Left lung (tissue), 14 donors: ENCODE data around the gene CYP4F22. TPM values are rescaled to one million over a fixed set of nuclear protein-coding genes. Genes with fewer than 3 reads are reported as not detected.

ENCODE experiments used
- ATAC-seq: fragments of 200-7000 bp; cut with Tn5 transposase; one replicate; pipeline ENCODE4 v1.9.1; 2020; ENCODE audit warnings: moderate library complexity
- DNase-seq, 4 donors: peaks; one replicate each; pipeline ENCODE4 v3.0.0-alpha.2; 2013 to 2020
- H3K27ac ChIP-seq, 2 donors: fragments of 200-600 bp; sonication (generic) in 1 of 2; one replicate each; pipeline versions ENCODE4 v1.5.0 to v1.8.0; 2020 to 2021
- H3K27me3 ChIP-seq, 2 donors: fragments of 200-600 bp; sonication (generic) in 1 of 2; one replicate each; pipeline versions ENCODE4 v1.5.0 to v1.8.0; 2020 to 2021
- H3K36me3 ChIP-seq, 2 donors: fragments of 200-600 bp; sonication (generic) in 1 of 2; one replicate each; pipeline versions ENCODE4 v1.5.0 to v1.8.0; 2020 to 2021
- H3K4me1 ChIP-seq, 2 donors: fragments of 200-600 bp; one replicate each; pipeline ENCODE4 v1.8.0; 2021
- H3K4me3 ChIP-seq, 2 donors: fragments of 200-600 bp; sonication (generic) in 1 of 2; one replicate each; pipeline versions ENCODE4 v1.5.0 to v1.8.0; 2020 to 2021; ENCODE audit warnings: mild to moderate bottlenecking in 1 of 2
- H3K9me3 ChIP-seq, 2 donors: fragments of 200-600 bp; sonication (generic) in 1 of 2; one replicate each; pipeline versions ENCODE4 v1.5.0 to v1.8.0; 2020 to 2021
- CTCF ChIP-seq, 2 donors: fragments of 200-600 bp; sonication (generic) in 1 of 2; IDR thresholded peaks; one replicate each; pipeline versions ENCODE4 v1.5.0 to v1.8.0; 2021; ENCODE audit warnings: antibody characterized with exemption in 2 of 2
- intact Hi-C, 2 donors: fragments of 100-400 bp; cut with DNase I; formaldehyde crosslinking; loops; one replicate each; pipeline versions ENCODE4 v1.11.2 to v1.14.2; 2022
- long read RNA-seq, 12 donors: library from polyadenylated mRNA in 2 of 12; unstranded in 2 of 12; transcript quantifications; one replicate each; pipeline ENCODE4 v2.0.0 and lab custom pipeline, GENCODE V29; 2019 to 2026
- polyA plus RNA-seq, 6 donors: library from polyadenylated mRNA; unstranded; fragments of 120-200 nt; gene quantifications; one replicate each; pipeline ENCODE4 v1.2.1, GENCODE V29; 2013; ENCODE audit not compliant: insufficient read length in 6 of 6
- total RNA-seq, 2 donors: library from RNA; stranded (reverse); fragmentation: NEBNext Ultra II Directional; extraction: Animal tissue kit (Norgen Biotek cat#: 25700); gene quantifications; one replicate each; pipeline ENCODE4 v1.2.1, GENCODE V29; 2021
- donor health status: DM: no; HTN: yes; CAD: no.
- donor health status: DM: no; HTN: no; CAD: no.

The CYP4F22 gene
- total RNA-seq (under 1 TPM in 1 of 2 donors, not detected in 1; 0.15 TPM), polyA plus RNA-seq (under 1 TPM in 1 of 6 donors, not detected in 5; 0.07 TPM)
- long read RNA-seq, donor 1: 0 reads
- long read RNA-seq, donor 2: 0 reads
- long read RNA-seq, donor 3, partial matches to known transcripts: 6 of 6 reads
- long read RNA-seq, donor 3, other reads (novel, unspliced or antisense): 0 of 6 reads
- long read RNA-seq, donor 4: 0 reads
- long read RNA-seq, donor 5: 0 reads
- long read RNA-seq, donor 6: 0 reads
- long read RNA-seq, donor 7: 0 reads
- long read RNA-seq, donor 8: 0 reads
- long read RNA-seq, donor 9: 0 reads
- long read RNA-seq, donor 10: 0 reads
- long read RNA-seq, donor 11: 0 reads
- long read RNA-seq, donor 12: 0 reads

GRCh38 chr19:15508035-15508710 lies at the start of gene CYP4F22:
Gene CYP4F22, plus strand, starts transcription at chr19:15508525. Its CDS starts 16,812 bp downstream, at chr19:15525337.
- DNase-seq (peak in 1 of 4 donors; percentile 76), ATAC-seq (no peak)
- Histone ChIP-seq H3K9me3 (no peaks in the 10 kb centered on the region), H3K36me3 (no peaks in the 10 kb centered on the region), H3K27ac (no peak within 1 kb of the TSS), H3K27me3 (peaks cover 17 to 85% of the 10 kb centered on the region in 2 donors), H3K4me1 (peaks cover 0 to 4% of the 10 kb centered on the region in 2 donors), H3K4me3 (peak within 1 kb of the TSS in 1 of 2 donors; percentile 10)
- TF ChIP-seq CTCF (IDR thresholded peaks at IDR 0.05): no peak
- intact Hi-C loops: no loop called here

DNA sequence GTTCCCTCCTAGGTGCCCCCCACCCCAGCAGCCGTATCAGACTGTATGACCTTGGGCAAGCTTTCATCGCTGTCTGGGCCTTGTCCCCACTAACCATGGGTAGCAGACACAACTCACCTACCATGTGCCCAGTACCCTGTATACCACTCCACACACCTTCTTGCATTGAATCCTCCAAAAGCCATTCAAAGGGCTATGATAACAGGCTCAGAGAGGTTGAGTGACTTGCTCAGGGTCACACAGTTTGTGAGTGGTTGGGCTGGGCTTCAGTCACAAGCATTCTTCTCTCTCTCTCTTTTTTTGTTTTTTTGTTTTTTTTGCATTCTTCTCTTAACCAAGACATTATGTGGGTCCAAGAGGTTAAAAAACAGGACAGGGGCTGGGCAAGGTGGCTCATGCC lies 46.6 kb upstream of the CYP4F22 start:
- DNase-seq: no peak
- H3K36me3 ChIP-seq: peaks cover 0 to 38% of the 10 kb centered on the region in 2 donors
- peaks cover 11 to 34% of the 10 kb centered on the region in 2 donors for H3K27me3 ChIP-seq
- H3K4me3 ChIP-seq: no peak overlapping the region
- H3K27ac ChIP-seq: no peak overlapping the region
- no peak for TF ChIP-seq CTCF (IDR thresholded peaks at IDR 0.05)
- peaks cover 2 to 38% of the 10 kb centered on the region in 2 donors for H3K4me1 ChIP-seq
- intact Hi-C loops: no loop called here
- no peak for ATAC-seq
- no peaks in the 10 kb centered on the region for H3K9me3 ChIP-seq

GRCh38 chr19:15463861-15464371 lies 44.4 kb upstream of the CYP4F22 start:
- intact Hi-C loops: no loop called here
- H3K27me3 ChIP-seq: peaks cover under 1 to 17% of the 10 kb centered on the region in 2 donors
- peak overlapping the region; percentile 24 to 58 for H3K4me3 ChIP-seq
- DNase-seq (peak in 2 of 4 donors; percentile 52 to 91), ATAC-seq (peak; percentile 68)
- peaks cover 3 to 56% of the 10 kb centered on the region in 2 donors for H3K4me1 ChIP-seq
- peak overlapping the region; percentile 56 to 91 for H3K27ac ChIP-seq
- no peaks in the 10 kb centered on the region for H3K9me3 ChIP-seq
- peaks cover 0 to 19% of the 10 kb centered on the region in 2 donors for H3K36me3 ChIP-seq
- no peak for TF ChIP-seq CTCF (IDR thresholded peaks at IDR 0.05)

DNA sequence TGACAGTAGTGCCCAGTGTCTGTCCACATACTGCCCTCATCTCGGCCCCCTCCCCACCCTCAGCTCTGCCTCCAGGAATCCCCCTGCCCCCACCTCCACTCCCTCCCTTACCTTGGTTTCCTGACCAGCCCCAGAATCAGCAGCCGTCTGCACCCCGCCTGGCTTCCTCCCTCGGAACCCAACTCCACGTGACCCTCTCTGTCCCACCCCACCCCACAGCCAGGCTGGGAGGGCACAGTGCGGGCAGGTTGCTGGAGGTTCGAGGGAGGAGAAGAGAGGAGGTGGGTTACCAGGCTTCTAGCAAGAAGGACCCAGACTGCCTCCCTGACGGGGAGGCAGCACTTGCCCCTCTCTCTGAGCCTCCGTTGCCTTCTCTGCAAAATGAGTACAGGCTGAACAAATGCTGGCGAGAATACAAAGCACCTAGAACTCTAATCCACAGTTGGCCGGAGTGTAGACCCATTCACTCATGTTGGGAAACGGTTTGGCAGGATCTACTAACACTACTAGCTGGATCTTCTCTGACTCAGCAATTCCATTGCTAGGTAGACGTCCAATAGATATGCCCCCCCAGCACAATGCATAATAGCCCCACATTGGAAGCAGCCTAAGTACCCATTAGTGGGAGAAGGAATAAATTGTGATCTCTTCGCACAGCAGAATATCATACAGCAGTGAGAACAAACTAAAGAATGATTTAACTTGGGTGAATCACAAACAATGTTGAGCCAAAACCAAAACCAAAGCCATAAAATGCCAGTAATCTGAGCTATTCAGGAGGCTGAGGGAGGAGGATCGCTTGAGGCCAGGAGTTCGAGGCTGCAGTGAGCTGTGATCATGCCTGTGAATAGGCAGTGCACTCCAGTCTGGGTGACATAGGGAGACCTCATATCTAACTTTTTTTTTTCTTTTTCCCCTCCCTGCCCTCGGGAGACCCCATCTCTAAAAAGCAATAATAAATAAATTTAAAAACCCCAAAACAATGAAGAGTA lies 43.6 kb upstream of the CYP4F22 start, which contains the start of gene RASAL3:
Gene RASAL3, minus strand, starts transcription at position 151 of the 992 bp plus-strand sequence. CDS start 186 bp downstream, outside the sequence.
- DNase-seq (peak in 2 of 4 donors; percentile 55 to 89), ATAC-seq (peak; percentile 65)
- Histone ChIP-seq H3K9me3 (no peaks in the 10 kb centered on the region), H3K36me3 (peaks cover 0 to 17% of the 10 kb centered on the region in 2 donors), H3K4me3 (peak within 1 kb of the TSS; percentile 24 to 58), H3K4me1 (peaks cover 3 to 63% of the 10 kb centered on the region in 2 donors), H3K27me3 (peaks cover 8 to 25% of the 10 kb centered on the region in 2 donors), H3K27ac (peak within 1 kb of the TSS; percentile 56 to 91)
- TF ChIP-seq CTCF (IDR thresholded peaks at IDR 0.05): no peak
- intact Hi-C loops: no loop called here
